Transverse colon (tissue), 4 donors: ENCODE measurements around the gene DIPK2A.

Experiments
- CTCF ChIP-seq, 5 experiments: fragments of 200-600 bp in 3 of 5; fragments of 450-650 bp in 2 of 5; sonication (generic) in 3 of 5; IDR thresholded peaks; 1 replicate in 2 of 5; 2 replicates in 3 of 5; pipeline ENCODE4 v1.5.1; 2016 to 2017; ENCODE audit warnings: antibody characterized with exemption in 5 of 5, inconsistent platforms in 3 of 5, mild to moderate bottlenecking in 2 of 5, moderate library complexity in 1 of 5
- EP300 ChIP-seq: sonication (generic); formaldehyde crosslinking; IDR thresholded peaks from one replicate; pipeline ENCODE4 v1.6.1; 2017; ENCODE audit warnings: antibody characterized with exemption, low read depth
- POLR2A ChIP-seq: fragments of 450-650 bp; IDR thresholded peaks from one replicate; pipeline ENCODE4 v1.6.1; 2016; ENCODE audit warnings: antibody characterized with exemption, mild to moderate bottlenecking, moderate library complexity
- POLR2AphosphoS5 ChIP-seq, 3 donors: sonication (generic); formaldehyde crosslinking; IDR thresholded peaks; one replicate each; pipeline ENCODE4 v1.6.1; 2016; ENCODE audit warnings: antibody characterized with exemption in 3 of 3

- TF ChIP-seq CTCF (IDR thresholded peaks at IDR 0.05): no peak
- TF ChIP-seq POLR2AphosphoS5 (IDR thresholded peaks at IDR 0.05): peak; percentile 98 to 99 (median 99)
- peak; percentile 96 for TF ChIP-seq POLR2A
- no peak for TF ChIP-seq EP300
These were observed at the start of gene DIPK2A for GRCh38 chr3:143971359-143972154.
